GM13977 (cell line): Measurements from ENCODE around the gene UBXN10.

Source experiments
- DNase-seq: peaks from one replicate; pipeline ENCODE4 v3.0.0; 2012; ENCODE audit warnings: low spot score
- CTCF ChIP-seq: IDR thresholded peaks from 2 replicates; pipeline ENCODE4 v1.5.1; 2012; ENCODE audit warnings: mild to moderate bottlenecking, control low read depth; ENCODE audit not compliant: insufficient read depth; ENCODE audit errors: extremely low read depth, missing control alignments
- in situ Hi-C: fragments of 300-500 bp; cut with MboI; formaldehyde crosslinking; loops from one replicate; pipeline ENCODE4 v1.12.0; 2022; ENCODE audit warnings: low sequenced_read_pairs, low pct_unique_long_range_greater_than_20kb, mixed read lengths, inconsistent platforms; ENCODE audit not compliant: unreplicated experiment

Gene UBXN10

GRCh38 chr1:20172033-20172590, 13.8 kb upstream of the UBXN10 start:
- no peak for TF ChIP-seq CTCF
- DNase-seq, result no peak
- in situ Hi-C loops, result no loop called here

- in situ Hi-C loops, result no loop called here
- no peak for TF ChIP-seq CTCF
- DNase-seq, result no peak
Observed at GRCh38 chr1:20174937-20175666, 10.8 kb upstream of the UBXN10 start.

GRCh38 chr1:20178634-20179370, 7.1 kb upstream of the UBXN10 start:
- in situ Hi-C loops, result no loop called here
- no peak for TF ChIP-seq CTCF
- DNase-seq, result no peak

- no peak for DNase-seq
- no peak for TF ChIP-seq CTCF
- in situ Hi-C loops, result no loop called here
Observed at GRCh38 chr1:20179371-20180128, 6.3 kb upstream of the UBXN10 start.

- TF ChIP-seq CTCF, result no peak
- in situ Hi-C loops, result no loop called here
- DNase-seq, result no peak
Observed at GRCh38 chr1:20180129-20180843, 5.6 kb upstream of the UBXN10 start.

GRCh38 chr1:20180844-20181207, 5.1 kb upstream of the UBXN10 start:
- in situ Hi-C loops, result no loop called here
- TF ChIP-seq CTCF, result no peak
- DNase-seq, result no peak
